GM21390 (cell line): ENCODE measurements around the gene OR2B2.

Source experiments
- ATAC-seq: cut with Tn5 transposase; IDR thresholded peaks from one replicate; pipeline ENCODE4 v1.9.1; 2021; ENCODE audit not compliant: unreplicated experiment

OR2B2 gene

GRCh38 chr6:27867945-27868300 lies 44.3 kb downstream of the OR2B2 start:
- ATAC-seq, result no peak

GRCh38 chr6:27867051-27867944 lies 44.9 kb downstream of the OR2B2 start:
- ATAC-seq, result peak; percentile 27

- ATAC-seq, result peak; percentile 15
Measured at GRCh38 chr6:27866357-27867050, 45.7 kb downstream of the OR2B2 start.

- ATAC-seq, result peak; percentile 13
Measured at GRCh38 chr6:27865850-27866356, 46.3 kb downstream of the OR2B2 start.

GRCh38 chr6:27864906-27865849 lies 47.0 kb downstream of the OR2B2 start:
- peak; percentile 48 for ATAC-seq

- no peak for ATAC-seq
Measured at GRCh38 chr6:27863962-27864905, 48.0 kb downstream of the OR2B2 start.

GRCh38 chr6:27862396-27863066 lies 49.7 kb downstream of the OR2B2 start:
- ATAC-seq, result no peak

- no peak for ATAC-seq
Measured at GRCh38 chr6:27861861-27862260, 50.3 kb downstream of the OR2B2 start.

GRCh38 chr6:27861276-27861840 lies 50.8 kb downstream of the OR2B2 start:
- no peak for ATAC-seq
